ENCODE results near the gene DEGS1.

DEGS1 gene

DNA sequence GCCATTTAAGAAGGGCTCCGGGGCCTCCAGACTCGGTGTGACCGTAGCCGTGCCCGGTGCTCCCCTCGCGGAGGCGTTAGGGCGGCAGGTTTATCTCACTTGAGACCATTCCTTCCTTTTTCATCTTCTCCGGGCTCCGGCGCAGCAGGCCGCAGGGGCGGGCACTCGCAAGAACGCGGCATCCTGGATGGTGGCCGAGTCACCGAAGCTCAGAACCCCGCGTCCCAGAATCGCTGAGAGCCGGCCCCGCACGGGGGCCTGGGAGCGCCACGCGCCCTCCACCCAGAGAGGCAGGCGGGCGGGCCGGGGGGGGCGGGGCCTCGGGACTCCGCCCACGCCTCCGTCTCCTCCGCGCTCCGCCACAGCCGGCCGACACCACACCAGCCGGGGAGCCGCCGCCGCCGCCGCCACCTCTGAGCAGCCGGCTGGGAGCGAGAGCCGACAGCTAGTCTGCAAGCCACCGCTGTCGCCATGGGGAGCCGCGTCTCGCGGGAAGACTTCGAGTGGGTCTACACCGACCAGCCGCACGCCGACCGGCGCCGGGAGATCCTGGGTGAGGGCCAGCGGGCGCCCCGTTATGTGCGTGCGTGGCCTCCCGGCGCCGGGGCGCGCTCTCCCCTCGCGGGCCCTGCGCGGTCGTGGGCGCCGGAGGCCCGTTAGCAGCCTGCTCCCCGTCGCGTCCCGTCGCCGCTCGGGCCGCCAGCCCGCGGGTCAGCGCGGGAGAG, at the start of gene DEGS1:
DEGS1 (plus strand) TSS at position 375 of the 725 bp plus-strand sequence; CDS start at position 472, 97 bp downstream.
- DNase-seq = peak; percentile 68

- no peak for DNase-seq
Observed at GRCh38 chr1:224133741-224134299, 49.2 kb upstream of the DEGS1 start.

DNA sequence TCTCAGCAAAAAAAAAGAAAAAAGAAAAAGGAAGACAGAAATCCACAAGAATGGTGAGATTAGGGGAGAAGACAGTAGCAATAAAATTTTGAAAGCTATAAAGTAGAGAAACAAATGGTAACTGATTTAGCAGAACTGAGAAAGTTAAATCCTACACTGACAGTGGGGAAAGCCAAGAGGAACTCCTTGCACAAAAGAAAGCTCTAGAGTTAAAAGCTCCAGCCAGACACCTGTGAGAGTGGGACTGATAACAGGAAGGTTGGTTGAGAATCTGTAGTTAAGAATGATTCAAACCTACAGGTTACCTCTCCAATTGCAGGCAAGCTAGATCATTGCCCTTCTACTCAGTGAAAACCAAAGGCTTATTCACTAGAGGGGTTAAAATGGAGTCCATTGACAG, 45.5 kb upstream of the DEGS1 start:
- DNase-seq = no peak

DNA sequence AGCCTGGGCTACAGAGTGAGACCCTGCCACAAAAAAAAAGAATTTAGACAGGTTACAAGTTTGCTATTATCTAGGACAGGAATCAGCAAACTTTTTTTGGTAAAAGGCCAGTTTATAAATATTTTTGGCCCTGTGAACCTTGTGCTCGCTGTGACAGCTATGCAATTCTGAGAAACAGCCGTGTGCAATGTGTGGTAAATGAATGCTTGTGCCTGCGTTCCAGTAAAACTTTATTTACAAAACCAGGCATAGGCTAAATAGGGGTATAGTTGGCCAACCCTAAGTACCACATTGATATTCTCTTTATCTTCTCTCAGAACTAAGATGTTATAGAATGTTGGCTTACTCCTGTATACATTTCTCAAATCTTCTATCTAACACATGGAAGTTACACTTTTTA, 44.8 kb upstream of the DEGS1 start:
- DNase-seq = no peak

DNA sequence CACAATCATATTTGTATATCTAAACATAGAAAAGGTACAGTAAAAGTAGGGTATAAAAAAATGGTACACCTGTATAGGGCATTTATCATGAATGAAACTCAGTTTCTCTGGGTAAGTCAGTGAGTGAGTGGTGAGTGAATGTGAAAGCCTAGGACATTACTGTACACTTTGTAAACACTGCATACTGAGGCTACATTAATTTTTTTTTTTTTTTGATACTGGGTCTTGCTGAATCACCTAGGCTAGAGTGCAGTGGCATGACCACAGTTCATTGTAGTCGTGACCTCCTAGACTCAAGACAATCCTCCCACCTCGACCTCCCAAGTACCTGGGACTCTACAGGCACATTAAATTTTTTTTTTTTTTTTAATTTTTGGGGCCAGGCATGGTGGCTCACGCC, 41.3 kb upstream of the DEGS1 start:
- DNase-seq = no peak

DNA sequence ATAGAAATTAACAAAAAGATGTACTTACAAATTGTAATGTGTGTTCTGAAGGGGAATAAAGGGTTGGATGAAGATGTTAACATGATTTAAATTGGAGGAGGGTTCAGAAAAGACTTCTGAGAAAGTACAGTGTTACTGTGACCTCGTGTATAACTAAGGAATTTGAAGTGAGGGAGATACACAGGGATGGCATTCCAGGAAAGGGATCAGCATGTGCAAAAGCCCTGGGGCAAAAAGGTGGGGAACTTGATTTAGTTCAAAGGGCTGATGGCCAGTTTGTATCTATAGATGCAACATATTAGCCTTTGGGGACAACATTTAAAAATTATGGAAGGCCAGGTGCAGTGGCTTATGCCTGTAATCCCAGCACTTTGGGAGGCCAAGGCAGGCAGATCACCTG, 33.3 kb upstream of the DEGS1 start:
- no peak for DNase-seq

DNA sequence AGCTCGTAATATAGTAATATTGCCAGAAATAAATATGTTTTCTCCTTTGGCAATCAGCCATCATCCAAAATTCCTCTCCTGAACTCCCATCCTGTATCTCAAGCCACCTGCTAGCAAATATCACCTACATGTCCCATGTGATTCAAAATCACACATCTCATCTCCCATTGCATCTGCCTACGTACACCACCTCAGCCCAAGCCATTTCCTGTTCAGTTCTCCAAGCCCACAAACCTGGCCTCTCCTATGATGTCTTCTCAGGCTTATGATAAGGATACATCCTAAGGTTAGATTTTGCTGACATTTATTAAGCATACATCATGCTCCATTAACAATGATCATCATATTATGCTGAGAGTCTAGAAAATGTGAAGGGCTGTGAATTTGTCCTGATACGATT, 31.9 kb upstream of the DEGS1 start:
- DNase-seq = no peak

DNA sequence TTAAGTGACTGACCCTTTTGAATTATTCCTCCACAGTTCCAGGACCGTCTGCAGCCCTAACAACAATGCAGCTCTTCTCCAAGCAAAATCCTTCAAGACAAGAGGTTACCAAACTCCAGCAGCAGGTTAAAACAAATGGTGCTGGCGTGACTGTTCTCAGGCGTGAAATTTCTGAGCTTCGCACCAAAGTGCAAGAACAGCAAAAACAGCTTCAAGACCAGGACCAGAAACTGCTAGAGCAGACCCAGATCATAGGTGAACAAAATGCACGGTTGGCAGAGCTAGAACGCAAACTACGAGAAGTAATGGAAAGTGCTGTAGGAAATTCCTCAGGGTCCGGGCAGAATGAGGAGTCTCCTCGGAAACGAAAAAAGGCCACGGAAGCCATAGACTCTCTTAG, 25.7 kb upstream of the DEGS1 start:
- no peak for DNase-seq

DNA sequence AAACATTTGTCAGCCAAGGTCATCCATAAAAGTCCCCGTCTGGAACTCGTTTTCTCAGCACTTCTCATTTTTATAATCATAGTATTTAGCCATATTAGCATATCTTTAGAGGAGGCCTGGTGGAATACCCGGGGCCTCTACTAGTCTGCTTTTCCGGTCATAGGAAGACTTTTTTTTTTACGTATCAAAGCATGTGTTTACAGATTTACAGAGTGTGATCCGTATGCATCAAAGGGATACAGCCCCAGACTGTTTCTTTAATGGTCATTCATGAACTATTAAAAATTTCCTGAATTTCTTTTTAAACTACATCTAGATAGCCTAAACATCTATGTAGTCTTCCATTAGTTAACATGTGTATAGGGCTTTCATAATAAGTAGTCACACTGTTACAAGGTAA, 23.5 kb upstream of the DEGS1 start:
- DNase-seq = no peak

GRCh38 chr1:224160171-224160682, 22.8 kb upstream of the DEGS1 start:
- no peak for DNase-seq

DNA sequence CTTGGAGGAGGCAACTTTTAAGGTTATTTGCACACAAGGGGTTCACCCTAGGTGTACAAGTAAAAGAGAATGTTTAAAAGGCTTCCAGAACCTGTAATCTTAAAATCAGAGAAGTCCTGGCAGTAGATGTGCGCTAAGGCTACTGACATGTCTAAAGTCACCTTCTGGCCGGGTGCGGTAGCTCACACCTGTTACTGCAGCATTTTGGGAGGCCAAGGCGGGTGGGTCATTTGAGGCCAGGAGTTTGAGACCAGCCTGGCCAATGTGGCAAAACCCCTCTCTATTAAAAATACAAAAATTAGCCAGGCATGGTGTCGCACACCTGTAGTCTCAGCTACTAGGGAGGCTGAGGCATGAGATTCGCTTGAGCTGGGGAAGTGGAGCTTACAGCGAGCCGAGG, 20.3 kb upstream of the DEGS1 start:
- DNase-seq = no peak

GRCh38 chr1:224163311-224163710, 19.7 kb upstream of the DEGS1 start:
- no peak for DNase-seq

DNA sequence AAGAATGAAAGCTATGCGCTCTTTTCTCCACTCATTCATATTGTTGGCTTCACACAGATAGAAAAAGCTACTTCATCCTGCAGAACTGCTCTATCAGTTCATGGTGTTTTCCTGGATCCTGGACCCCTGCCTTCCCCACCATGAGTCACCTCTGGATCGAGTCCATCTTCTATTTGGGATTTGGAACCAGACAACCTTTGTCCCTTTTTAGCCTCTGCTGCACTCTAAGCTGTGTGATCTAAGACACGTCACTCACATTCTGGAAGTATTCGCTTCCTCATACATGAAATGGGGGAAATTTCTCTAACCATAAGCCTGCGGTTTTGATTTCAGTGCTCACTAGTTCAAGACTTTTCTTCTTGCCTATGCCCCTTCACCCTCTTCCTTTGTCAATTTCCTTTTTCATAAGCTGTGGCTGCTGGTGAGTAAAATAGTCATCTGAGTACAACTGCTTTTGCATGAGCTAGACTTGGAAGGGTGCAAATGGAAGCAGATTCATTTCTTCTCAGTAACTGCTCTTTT, 14.1 kb upstream of the DEGS1 start:
- DNase-seq = no peak

GRCh38 chr1:224169718-224170270, 13.2 kb upstream of the DEGS1 start:
- DNase-seq = no peak

DNA sequence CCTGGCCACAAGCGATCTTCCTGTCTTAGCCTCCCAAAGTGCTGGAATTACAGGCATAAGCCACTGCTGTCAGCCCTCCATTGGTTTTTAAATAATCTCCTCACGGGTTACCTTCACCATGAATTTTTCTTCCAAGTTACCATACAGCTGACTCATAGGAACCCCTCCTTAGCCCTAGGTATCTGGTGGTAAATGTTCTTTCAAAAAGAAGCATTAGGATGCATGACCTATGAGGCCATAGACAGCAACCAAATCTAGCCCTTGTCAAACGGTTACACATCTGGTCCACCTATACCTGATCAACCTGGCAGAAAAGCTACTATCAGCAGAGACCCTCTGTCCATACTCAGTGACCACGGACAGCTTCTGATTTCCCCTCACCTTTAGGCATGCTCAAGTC, 12.7 kb upstream of the DEGS1 start:
- DNase-seq = no peak

DNA sequence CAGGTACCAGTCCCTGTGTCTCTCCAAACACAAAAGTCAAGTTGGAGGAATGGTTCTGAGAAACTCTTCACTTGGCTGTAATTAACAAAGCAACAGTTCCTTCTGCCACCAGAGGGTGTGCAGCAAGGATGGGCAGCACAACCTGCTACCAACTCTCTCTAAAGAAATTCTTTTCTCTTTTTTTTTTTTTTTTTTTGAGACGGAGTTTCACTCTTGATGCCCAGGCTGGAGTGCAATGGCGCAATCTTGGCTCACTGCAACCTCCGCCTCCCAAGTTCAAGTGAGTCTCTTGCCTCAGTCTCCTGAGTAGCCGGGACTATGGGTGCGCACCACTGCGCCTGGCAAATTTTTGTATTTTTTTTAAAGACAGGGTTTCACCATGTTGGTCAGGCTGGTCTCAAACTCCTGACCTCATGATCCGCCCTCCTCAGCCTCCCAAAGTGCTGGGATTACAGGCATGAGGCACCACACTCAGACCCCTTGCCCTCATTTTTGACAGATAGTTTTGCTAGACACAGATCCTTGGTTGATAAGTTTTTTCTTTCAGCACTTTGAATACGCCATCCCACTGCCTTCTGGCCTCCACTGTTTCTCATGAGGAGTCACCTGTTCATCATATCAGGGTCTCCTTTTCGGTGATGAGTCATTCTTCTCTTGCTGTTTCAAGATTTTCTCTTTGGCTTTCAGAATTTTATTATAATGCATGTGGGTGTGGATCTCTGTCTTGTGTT, 12.1 kb upstream of the DEGS1 start:
- DNase-seq = no peak

GRCh38 chr1:224172229-224172628, 10.8 kb upstream of the DEGS1 start:
- no peak for DNase-seq

- DNase-seq = no peak
Observed at GRCh38 chr1:224173523-224173922, 9.5 kb upstream of the DEGS1 start.

DNA sequence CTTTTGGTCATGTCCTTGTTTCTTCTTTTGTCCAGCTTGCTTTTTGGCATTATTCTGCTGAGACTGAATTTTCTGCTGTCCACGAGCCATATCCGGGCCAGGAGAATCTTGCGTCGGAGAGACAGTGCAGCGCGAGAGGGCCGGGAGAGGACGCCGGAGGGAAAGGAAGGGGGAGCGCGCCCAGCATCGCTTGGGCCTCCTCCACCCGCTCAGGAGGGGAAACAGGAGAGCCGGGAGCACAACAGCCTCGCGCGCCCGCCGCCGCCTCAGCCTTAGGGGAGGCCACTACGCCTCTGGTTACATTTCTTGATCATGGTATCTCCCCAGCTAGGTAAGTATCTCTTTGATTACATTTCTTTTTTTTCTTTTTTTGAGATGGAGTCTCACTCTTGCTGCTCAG, 7.4 kb upstream of the DEGS1 start:
- DNase-seq = no peak

DNA sequence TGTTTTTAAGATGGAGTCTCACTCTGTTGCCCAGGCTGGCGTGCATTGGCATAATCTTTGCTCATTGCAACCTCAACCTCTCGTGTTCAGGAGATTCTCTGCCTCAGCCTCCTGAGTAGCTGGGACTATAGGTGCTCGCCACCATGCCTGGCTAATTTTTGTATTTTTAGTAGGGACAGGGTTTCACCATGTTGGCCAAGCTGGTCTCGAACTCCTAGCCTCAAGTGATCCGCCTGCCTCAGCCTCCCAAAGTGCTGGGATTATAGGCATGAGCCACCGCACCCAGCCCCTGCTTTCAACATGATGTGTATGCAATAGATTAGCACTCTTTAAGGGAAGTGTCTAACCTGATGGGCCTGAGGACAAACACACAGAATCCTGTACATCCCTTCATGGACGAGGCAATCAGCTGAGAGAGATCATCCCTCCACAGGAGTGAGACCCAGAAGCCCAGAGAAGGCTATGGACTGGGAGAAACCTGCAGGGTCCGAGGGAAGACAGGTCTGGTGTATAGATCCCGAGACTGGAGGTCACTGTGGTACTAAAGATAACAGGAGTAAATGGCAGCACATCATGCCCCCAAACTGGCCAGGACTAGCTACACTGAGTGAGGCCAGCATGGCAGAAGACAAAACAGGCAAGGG, 5.6 kb upstream of the DEGS1 start:
- DNase-seq = no peak

- no peak for DNase-seq
Observed at GRCh38 chr1:224178894-224179293, 4.1 kb upstream of the DEGS1 start.

- no peak for DNase-seq
Observed at GRCh38 chr1:224180783-224181452, 2.1 kb upstream of the DEGS1 start.

DNA sequence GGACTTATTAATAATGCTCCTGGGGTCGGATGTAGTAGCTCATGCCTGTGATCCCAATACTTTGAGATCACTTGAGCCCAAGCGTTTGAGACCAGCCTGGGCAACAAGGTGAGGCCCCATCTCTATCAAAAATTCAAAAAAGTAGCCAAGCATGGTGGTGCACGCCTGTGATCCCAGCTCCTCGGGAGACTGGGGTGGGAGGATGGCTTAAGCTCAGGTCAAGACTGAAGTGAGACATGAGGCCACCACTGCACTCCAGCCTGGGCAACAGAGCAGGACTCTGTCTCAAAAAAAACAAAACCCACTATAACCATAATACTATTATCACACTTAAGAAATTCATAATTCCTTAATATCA, 1.6 kb upstream of the DEGS1 start:
- no peak for DNase-seq
